HEK293 (cell line): ENCODE data around the gene GPN3.

ENCODE experiments used
- BCL11A ChIP-seq: fragments of 450-650 bp; formaldehyde crosslinking; IDR thresholded peaks from 2 replicates; pipeline ENCODE4 v1.5.1; 2016; ENCODE audit warnings: low read depth, missing biosample characterization, missing genetic modification characterization
- FEZF1 ChIP-seq: fragments of 450-650 bp; formaldehyde crosslinking; IDR thresholded peaks from 2 replicates; pipeline ENCODE4 v1.5.1; 2016; ENCODE audit warnings: missing biosample characterization, missing genetic modification characterization
- KLF1 ChIP-seq: fragments of 450-650 bp; formaldehyde crosslinking; IDR thresholded peaks from 2 replicates; pipeline ENCODE4 v1.5.1; 2016; ENCODE audit warnings: missing biosample characterization, missing genetic modification characterization
- KLF16 ChIP-seq: fragments of 450-650 bp; formaldehyde crosslinking; IDR thresholded peaks from 2 replicates; pipeline ENCODE4 v1.5.1; 2017; ENCODE audit warnings: missing biosample characterization, missing genetic modification characterization
- MYNN ChIP-seq: fragments of 450-650 bp; formaldehyde crosslinking; IDR thresholded peaks from 2 replicates; pipeline ENCODE4 v1.5.1; 2016; ENCODE audit warnings: missing biosample characterization, missing genetic modification characterization, borderline replicate concordance
- OSR2 ChIP-seq: fragments of 450-650 bp; formaldehyde crosslinking; IDR thresholded peaks from 2 replicates; pipeline ENCODE4 v1.5.1; 2016; ENCODE audit warnings: missing biosample characterization, missing genetic modification characterization
- REPIN1 ChIP-seq: fragments of 450-650 bp; formaldehyde crosslinking; IDR thresholded peaks from 2 replicates; pipeline ENCODE4 v1.5.1; 2017; ENCODE audit warnings: missing biosample characterization, missing genetic modification characterization, low read depth
- TRIM28 ChIP-seq: IDR thresholded peaks from 2 replicates; pipeline ENCODE4 v1.6.1; 2011; ENCODE audit warnings: low read length, control low read depth, borderline replicate concordance
- YY1 ChIP-seq: fragments of 450-650 bp; formaldehyde crosslinking; IDR thresholded peaks from 2 replicates; pipeline ENCODE4 v1.5.1; 2018; ENCODE audit warnings: missing biosample characterization, missing genetic modification characterization
- YY2 ChIP-seq: fragments of 450-650 bp; formaldehyde crosslinking; IDR thresholded peaks from 2 replicates; pipeline ENCODE4 v1.5.1; 2016; ENCODE audit warnings: missing biosample characterization, missing genetic modification characterization
- ZFP37 ChIP-seq: fragments of 450-650 bp; formaldehyde crosslinking; IDR thresholded peaks from 2 replicates; pipeline ENCODE4 v1.5.1; 2016; ENCODE audit warnings: missing biosample characterization, missing genetic modification characterization
- ZFP41 ChIP-seq: fragments of 450-650 bp; formaldehyde crosslinking; IDR thresholded peaks from 2 replicates; pipeline ENCODE4 v1.5.1; 2016; ENCODE audit warnings: missing biosample characterization, missing genetic modification characterization, borderline replicate concordance
- ZNF112 ChIP-seq: fragments of 450-650 bp; formaldehyde crosslinking; IDR thresholded peaks from 2 replicates; pipeline ENCODE4 v1.5.0; 2017; ENCODE audit warnings: missing biosample characterization, missing genetic modification characterization
- ZNF132 ChIP-seq: fragments of 450-650 bp; formaldehyde crosslinking; IDR thresholded peaks from 2 replicates; pipeline ENCODE4 v1.5.1; 2017; ENCODE audit warnings: missing biosample characterization, missing genetic modification characterization, borderline replicate concordance
- ZNF133 ChIP-seq: fragments of 450-650 bp; formaldehyde crosslinking; IDR thresholded peaks from 2 replicates; pipeline ENCODE4 v1.5.1; 2016; ENCODE audit warnings: missing biosample characterization, missing genetic modification characterization
- ZNF146 ChIP-seq: fragments of 450-650 bp; formaldehyde crosslinking; IDR thresholded peaks from 2 replicates; pipeline ENCODE4 v1.5.1; 2016; ENCODE audit warnings: missing biosample characterization, missing genetic modification characterization
- ZNF2 ChIP-seq: fragments of 450-650 bp; formaldehyde crosslinking; IDR thresholded peaks from 2 replicates; pipeline ENCODE4 v1.5.1; 2016; ENCODE audit warnings: missing biosample characterization, missing genetic modification characterization
- ZNF311 ChIP-seq: fragments of 450-650 bp; formaldehyde crosslinking; IDR thresholded peaks from 2 replicates; pipeline ENCODE4 v1.5.1; 2017; ENCODE audit warnings: missing biosample characterization, missing genetic modification characterization, borderline replicate concordance
- ZNF426 ChIP-seq: fragments of 450-650 bp; formaldehyde crosslinking; IDR thresholded peaks from 2 replicates; pipeline ENCODE4 v1.5.1; 2017; ENCODE audit warnings: missing biosample characterization, missing genetic modification characterization, mild to moderate bottlenecking, inconsistent platforms, moderate library complexity
- ZNF433 ChIP-seq: fragments of 450-650 bp; formaldehyde crosslinking; IDR thresholded peaks from 2 replicates; pipeline ENCODE4 v1.5.1; 2016; ENCODE audit warnings: missing biosample characterization, missing genetic modification characterization, low read depth
- ZNF610 ChIP-seq: fragments of 450-650 bp; formaldehyde crosslinking; IDR thresholded peaks from 2 replicates; pipeline ENCODE4 v1.5.1; 2016; ENCODE audit warnings: missing biosample characterization, missing genetic modification characterization, borderline replicate concordance
- ZNF658 ChIP-seq: fragments of 450-650 bp; formaldehyde crosslinking; IDR thresholded peaks from 2 replicates; pipeline ENCODE4; 2016; ENCODE audit warnings: missing biosample characterization, missing genetic modification characterization
- ZNF701 ChIP-seq: fragments of 450-650 bp; formaldehyde crosslinking; IDR thresholded peaks from 2 replicates; pipeline ENCODE4 v1.5.1; 2016; ENCODE audit warnings: missing biosample characterization, missing genetic modification characterization
- ZNF776 ChIP-seq: fragments of 450-650 bp; formaldehyde crosslinking; IDR thresholded peaks from 2 replicates; pipeline ENCODE4 v1.5.0; 2017; ENCODE audit warnings: missing biosample characterization, missing genetic modification characterization, borderline replicate concordance
- ZNF777 ChIP-seq: fragments of 450-650 bp; formaldehyde crosslinking; IDR thresholded peaks from 2 replicates; pipeline ENCODE4 v1.5.1; 2017; ENCODE audit warnings: missing biosample characterization, missing genetic modification characterization, borderline replicate concordance
- TF ChIP-seq, protein P1 (sequence below): fragments of 450-650 bp; formaldehyde crosslinking; IDR thresholded peaks from 2 replicates; pipeline ENCODE4 v1.5.1; 2016; ENCODE audit warnings: missing biosample characterization, missing genetic modification characterization
- TF ChIP-seq, protein P2 (sequence below): fragments of 450-650 bp; formaldehyde crosslinking; IDR thresholded peaks from 2 replicates; pipeline ENCODE4 v1.5.1; 2016; ENCODE audit warnings: missing biosample characterization, missing genetic modification characterization
- TF ChIP-seq, protein P3 (sequence below): fragments of 450-650 bp; formaldehyde crosslinking; IDR thresholded peaks from 2 replicates; pipeline ENCODE4 v1.5.1; 2016; ENCODE audit warnings: missing biosample characterization, missing genetic modification characterization
- TF ChIP-seq, protein P4 (sequence below): fragments of 450-650 bp; formaldehyde crosslinking; IDR thresholded peaks from 2 replicates; pipeline ENCODE4 v1.5.1; 2016; ENCODE audit warnings: missing biosample characterization, missing genetic modification characterization
- TF ChIP-seq, protein P5 (sequence below): fragments of 450-650 bp; formaldehyde crosslinking; IDR thresholded peaks from 2 replicates; pipeline ENCODE4 v1.5.1; 2017; ENCODE audit warnings: missing biosample characterization, missing genetic modification characterization

Gene GPN3

DNA sequence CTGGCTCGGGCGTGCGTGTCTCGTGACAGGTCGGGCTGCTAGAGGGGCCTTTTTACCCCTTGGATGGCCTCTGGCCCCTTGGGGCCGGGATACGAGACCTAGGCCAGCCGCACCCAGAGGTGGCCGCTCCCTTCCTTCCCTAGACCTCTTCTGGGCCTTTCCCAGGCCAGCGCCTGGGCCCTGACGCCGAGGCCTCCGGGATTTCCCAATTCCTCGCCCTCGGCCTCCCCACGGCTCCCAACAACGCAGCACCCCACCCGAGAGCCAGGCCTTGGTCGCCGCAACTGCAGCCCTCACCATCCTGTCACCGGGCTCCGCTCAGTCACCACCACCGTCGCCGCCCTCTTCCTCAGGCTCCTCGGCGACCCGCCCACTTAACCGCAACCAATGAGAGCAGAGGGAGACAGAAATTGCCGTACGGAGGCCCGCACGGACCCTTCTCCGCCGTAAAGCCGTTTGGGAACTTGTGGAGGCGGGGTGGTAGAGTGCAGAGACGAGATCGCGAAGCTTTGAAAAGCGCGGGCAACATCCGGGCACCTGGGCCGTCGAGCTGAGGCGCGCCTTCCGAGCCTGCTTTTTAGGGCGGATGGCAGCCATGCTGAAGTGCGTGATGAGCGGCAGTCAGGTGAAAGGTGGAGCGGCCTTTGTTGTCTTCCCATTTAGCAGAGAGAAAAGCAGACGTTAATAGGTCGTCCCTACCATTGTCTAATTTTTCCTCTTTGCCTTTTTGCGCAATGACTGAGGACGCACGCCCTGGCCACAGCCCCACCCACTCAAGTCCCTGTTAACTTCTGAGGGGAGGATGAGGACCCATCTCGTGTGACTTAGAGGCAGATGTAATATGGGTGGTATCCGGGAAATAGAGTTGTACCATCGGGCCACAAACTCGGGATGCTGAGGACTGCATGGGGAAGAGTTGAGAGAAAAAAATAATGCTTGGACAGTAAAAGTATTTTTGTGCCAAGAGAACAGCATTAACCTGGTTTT is 34.0 kb upstream of the GPN3 start, which contains the start of the genes RAD9B and VPS29 (continued):
- TF ChIP-seq TRIM28 = peak; percentile 66; the same call in 1 of the 2 replicates
- TF ChIP-seq ZFP41 = no peak
- TF ChIP-seq ZNF311 (tag by site-specific recombination) = no peak
- TF ChIP-seq, protein P1, sequence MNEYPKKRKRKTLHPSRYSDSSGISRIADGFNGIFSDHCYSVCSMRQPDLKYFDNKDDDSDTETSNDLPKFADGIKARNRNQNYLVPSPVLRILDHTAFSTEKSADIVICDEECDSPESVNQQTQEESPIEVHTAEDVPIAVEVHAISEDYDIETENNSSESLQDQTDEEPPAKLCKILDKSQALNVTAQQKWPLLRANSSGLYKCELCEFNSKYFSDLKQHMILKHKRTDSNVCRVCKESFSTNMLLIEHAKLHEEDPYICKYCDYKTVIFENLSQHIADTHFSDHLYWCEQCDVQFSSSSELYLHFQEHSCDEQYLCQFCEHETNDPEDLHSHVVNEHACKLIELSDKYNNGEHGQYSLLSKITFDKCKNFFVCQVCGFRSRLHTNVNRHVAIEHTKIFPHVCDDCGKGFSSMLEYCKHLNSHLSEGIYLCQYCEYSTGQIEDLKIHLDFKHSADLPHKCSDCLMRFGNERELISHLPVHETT (tag by site-specific recombination) = peak; percentile 55
- TF ChIP-seq ZNF433 (tag by site-specific recombination) = no peak
- no peak; the same call in 1 of the 2 replicates for TF ChIP-seq REPIN1 (tag by site-specific recombination)
- no peak for TF ChIP-seq MYNN (tag by site-specific recombination)
- TF ChIP-seq ZNF133 (tag by site-specific recombination) = no peak
- TF ChIP-seq ZNF2 = peak; percentile 76; the same call in 1 of the 2 replicates
- peak; percentile 92 for TF ChIP-seq YY1
- TF ChIP-seq ZNF146 = peak; percentile 22; the same call in 1 of the 2 replicates
- TF ChIP-seq OSR2 = no peak
- peak; percentile 94 for TF ChIP-seq ZFP37 (tag by site-specific recombination)
- no peak for TF ChIP-seq ZNF701 (tag by site-specific recombination)
- TF ChIP-seq, protein P2, sequence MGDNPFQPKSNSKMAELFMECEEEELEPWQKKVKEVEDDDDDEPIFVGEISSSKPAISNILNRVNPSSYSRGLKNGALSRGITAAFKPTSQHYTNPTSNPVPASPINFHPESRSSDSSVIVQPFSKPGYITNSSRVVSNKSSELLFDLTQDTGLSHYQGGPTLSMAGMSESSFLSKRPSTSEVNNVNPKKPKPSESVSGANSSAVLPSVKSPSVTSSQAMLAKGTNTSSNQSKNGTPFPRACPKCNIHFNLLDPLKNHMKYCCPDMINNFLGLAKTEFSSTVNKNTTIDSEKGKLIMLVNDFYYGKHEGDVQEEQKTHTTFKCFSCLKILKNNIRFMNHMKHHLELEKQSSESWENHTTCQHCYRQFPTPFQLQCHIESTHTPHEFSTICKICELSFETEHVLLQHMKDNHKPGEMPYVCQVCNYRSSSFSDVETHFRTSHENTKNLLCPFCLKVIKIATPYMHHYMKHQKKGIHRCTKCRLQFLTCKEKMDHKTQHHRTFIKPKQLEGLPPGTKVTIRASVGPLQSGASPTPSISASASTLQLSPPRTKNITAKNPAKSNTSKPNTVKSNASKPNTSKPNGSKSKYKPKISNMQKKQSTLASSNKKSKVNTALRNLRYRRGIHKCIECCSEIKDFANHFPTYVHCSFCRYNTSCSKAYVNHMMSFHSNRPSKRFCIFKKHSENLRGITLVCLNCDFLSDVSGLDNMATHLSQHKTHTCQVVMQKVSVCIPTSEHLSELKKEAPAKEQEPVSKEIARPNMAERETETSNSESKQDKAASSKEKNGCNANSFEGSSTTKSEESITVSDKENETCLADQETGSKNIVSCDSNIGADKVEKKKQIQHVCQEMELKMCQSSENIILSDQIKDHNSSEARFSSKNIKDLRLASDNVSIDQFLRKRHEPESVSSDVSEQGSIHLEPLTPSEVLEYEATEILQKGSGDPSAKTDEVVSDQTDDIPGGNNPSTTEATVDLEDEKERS (tag by site-specific recombination) = peak; percentile 72; the same call in 1 of the 2 replicates
- peak; percentile 63; the same call in 1 of the 2 replicates for TF ChIP-seq BCL11A
- TF ChIP-seq KLF16 = peak; percentile 96
- peak; percentile 81 for TF ChIP-seq KLF1
- TF ChIP-seq ZNF777 (tag by site-specific recombination) = peak; percentile 81; the same call in 1 of the 2 replicates
- TF ChIP-seq, protein P3, sequence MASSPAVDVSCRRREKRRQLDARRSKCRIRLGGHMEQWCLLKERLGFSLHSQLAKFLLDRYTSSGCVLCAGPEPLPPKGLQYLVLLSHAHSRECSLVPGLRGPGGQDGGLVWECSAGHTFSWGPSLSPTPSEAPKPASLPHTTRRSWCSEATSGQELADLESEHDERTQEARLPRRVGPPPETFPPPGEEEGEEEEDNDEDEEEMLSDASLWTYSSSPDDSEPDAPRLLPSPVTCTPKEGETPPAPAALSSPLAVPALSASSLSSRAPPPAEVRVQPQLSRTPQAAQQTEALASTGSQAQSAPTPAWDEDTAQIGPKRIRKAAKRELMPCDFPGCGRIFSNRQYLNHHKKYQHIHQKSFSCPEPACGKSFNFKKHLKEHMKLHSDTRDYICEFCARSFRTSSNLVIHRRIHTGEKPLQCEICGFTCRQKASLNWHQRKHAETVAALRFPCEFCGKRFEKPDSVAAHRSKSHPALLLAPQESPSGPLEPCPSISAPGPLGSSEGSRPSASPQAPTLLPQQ (tag by site-specific recombination) = peak; percentile 91
- no peak for TF ChIP-seq ZNF426 (tag by site-specific recombination)
- peak; percentile 28; the same call in 1 of the 2 replicates for TF ChIP-seq YY2 (tag by site-specific recombination)
- TF ChIP-seq, protein P4, sequence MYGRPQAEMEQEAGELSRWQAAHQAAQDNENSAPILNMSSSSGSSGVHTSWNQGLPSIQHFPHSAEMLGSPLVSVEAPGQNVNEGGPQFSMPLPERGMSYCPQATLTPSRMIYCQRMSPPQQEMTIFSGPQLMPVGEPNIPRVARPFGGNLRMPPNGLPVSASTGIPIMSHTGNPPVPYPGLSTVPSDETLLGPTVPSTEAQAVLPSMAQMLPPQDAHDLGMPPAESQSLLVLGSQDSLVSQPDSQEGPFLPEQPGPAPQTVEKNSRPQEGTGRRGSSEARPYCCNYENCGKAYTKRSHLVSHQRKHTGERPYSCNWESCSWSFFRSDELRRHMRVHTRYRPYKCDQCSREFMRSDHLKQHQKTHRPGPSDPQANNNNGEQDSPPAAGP = peak; percentile 47; the same call in 1 of the 2 replicates
- no peak for TF ChIP-seq ZNF112 (tag by site-specific recombination)
- no peak for TF ChIP-seq ZNF776
- TF ChIP-seq FEZF1 = peak; percentile 3; the same call in 1 of the 2 replicates
- no peak for TF ChIP-seq ZNF132 (tag by site-specific recombination)
- no peak for TF ChIP-seq ZNF658 (tag by site-specific recombination)
- TF ChIP-seq, protein P5, sequence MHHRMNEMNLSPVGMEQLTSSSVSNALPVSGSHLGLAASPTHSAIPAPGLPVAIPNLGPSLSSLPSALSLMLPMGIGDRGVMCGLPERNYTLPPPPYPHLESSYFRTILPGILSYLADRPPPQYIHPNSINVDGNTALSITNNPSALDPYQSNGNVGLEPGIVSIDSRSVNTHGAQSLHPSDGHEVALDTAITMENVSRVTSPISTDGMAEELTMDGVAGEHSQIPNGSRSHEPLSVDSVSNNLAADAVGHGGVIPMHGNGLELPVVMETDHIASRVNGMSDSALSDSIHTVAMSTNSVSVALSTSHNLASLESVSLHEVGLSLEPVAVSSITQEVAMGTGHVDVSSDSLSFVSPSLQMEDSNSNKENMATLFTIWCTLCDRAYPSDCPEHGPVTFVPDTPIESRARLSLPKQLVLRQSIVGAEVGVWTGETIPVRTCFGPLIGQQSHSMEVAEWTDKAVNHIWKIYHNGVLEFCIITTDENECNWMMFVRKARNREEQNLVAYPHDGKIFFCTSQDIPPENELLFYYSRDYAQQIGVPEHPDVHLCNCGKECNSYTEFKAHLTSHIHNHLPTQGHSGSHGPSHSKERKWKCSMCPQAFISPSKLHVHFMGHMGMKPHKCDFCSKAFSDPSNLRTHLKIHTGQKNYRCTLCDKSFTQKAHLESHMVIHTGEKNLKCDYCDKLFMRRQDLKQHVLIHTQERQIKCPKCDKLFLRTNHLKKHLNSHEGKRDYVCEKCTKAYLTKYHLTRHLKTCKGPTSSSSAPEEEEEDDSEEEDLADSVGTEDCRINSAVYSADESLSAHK = peak; percentile 25; the same call in 1 of the 2 replicates
- peak; percentile 94 for TF ChIP-seq ZNF610 (tag by site-specific recombination)
